Tracheal epithelial cell (primary cell): ENCODE measurements around the gene GABARAPL1. TPM values are rescaled to one million over a fixed set of nuclear protein-coding genes. Genes with fewer than 3 reads are reported as not detected.

Source experiments
- total RNA-seq: library from RNA; depleted of rRNA; stranded (reverse); fragments of >200 nt; gene quantifications from 2 replicates; pipeline ENCODE4 v1.2.1, GENCODE V29; 2014

Gene GABARAPL1
- total RNA-seq, result 23.9 and 24.1 TPM in 2 replicates

GRCh38 chr12:10212739-10213131, at the start of gene GABARAPL1:
TSS of gene GABARAPL1 (plus strand) at chr12:10212877. CDS start at chr12:10213130, 253 bp downstream.

GRCh38 chr12:10171973-10172728, 40.5 kb upstream of the GABARAPL1 start, which contains the start of gene OLR1:
TSS of gene OLR1 (minus strand) at chr12:10172132. CDS start at chr12:10172077, 55 bp downstream.

GRCh38 chr12:10178821-10179220, 33.9 kb upstream of the GABARAPL1 start, which contains the start of gene TMEM52B:
TSS of gene TMEM52B (plus strand) at chr12:10179032. CDS start at chr12:10179575, 543 bp downstream.

Other genes starting within 250 kb of the GABARAPL1 start
- not detected in 2 replicates for gene CLEC12A, start 241.5 kb upstream of the GABARAPL1 start, total RNA-seq
- not detected in 2 replicates for gene CLEC1B, start 213.8 kb upstream of the GABARAPL1 start, total RNA-seq
- gene CLEC12B, start 202.2 kb upstream of the GABARAPL1 start, total RNA-seq, result not detected in 2 replicates
- not detected in 2 replicates for gene CLEC9A, start 182.2 kb upstream of the GABARAPL1 start, total RNA-seq
- gene CLEC1A, start 113.9 kb upstream of the GABARAPL1 start, total RNA-seq, result under 0.01 TPM in 1 of 2 replicates, not detected in the other
- 0.48 TPM in 1 of 2 replicates, not detected in the other for gene CLEC7A, start 82.7 kb upstream of the GABARAPL1 start, total RNA-seq
- under 0.01 and 1.4 TPM in 2 replicates for gene OLR1, start 40.7 kb upstream of the GABARAPL1 start, total RNA-seq
- gene TMEM52B, start 33.8 kb upstream of the GABARAPL1 start, total RNA-seq, result 0.24 TPM in 1 of 2 replicates, not detected in the other
- gene KLRD1, start 95.0 kb downstream of the GABARAPL1 start, total RNA-seq, result under 0.01 and 0.24 TPM in 2 replicates
- gene KLRK1, start 177.2 kb downstream of the GABARAPL1 start, total RNA-seq, result not detected in 2 replicates
- gene KLRC4, start 196.9 kb downstream of the GABARAPL1 start, total RNA-seq, result not detected in 2 replicates
- not detected in 2 replicates for gene KLRC3, start 207.7 kb downstream of the GABARAPL1 start, total RNA-seq
- not detected in 2 replicates for gene KLRC2, start 223.1 kb downstream of the GABARAPL1 start, total RNA-seq
- gene KLRC1, start 240.5 kb downstream of the GABARAPL1 start, total RNA-seq, result under 0.01 TPM in 1 of 2 replicates, not detected in the other